Astrocyte (in vitro differentiated cells and primary cell): ENCODE measurements around the gene CACNG3.

ENCODE experiments used
- EZH2 ChIP-seq: IDR thresholded peaks from 2 replicates; pipeline ENCODE4 v1.6.1; 2012; ENCODE audit warnings: mild to moderate bottlenecking, low read length, inconsistent platforms; ENCODE audit not compliant: insufficient read depth
- TF ChIP-seq, protein P1 (sequence below): IDR thresholded peaks from 2 replicates; pipeline ENCODE4 v1.5.1; 2011; ENCODE audit warnings: low read depth, mild to moderate bottlenecking, inconsistent platforms, low read length, moderate library complexity; ENCODE audit not compliant: insufficient read depth

DNA sequence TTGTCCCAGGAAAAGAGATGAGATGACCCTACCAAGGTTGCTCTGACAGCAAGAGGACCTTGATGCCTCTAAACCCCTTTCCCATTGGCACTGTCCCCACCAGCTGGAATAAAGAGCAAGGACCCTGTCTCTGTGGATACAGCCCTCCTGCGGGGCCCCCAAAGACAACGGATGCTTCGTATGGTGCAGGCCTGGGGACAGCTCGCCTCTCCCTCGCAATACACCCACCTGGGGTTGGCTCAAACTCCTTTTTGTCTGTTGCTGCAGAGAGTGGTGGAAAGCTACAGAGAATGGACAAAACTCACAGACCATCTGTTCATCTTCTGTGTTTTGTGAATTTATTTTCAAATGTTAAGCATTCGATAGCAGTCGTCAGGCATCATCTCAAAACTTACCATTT, 27.6 kb upstream of the CACNG3 start:
- TF ChIP-seq, protein P1, sequence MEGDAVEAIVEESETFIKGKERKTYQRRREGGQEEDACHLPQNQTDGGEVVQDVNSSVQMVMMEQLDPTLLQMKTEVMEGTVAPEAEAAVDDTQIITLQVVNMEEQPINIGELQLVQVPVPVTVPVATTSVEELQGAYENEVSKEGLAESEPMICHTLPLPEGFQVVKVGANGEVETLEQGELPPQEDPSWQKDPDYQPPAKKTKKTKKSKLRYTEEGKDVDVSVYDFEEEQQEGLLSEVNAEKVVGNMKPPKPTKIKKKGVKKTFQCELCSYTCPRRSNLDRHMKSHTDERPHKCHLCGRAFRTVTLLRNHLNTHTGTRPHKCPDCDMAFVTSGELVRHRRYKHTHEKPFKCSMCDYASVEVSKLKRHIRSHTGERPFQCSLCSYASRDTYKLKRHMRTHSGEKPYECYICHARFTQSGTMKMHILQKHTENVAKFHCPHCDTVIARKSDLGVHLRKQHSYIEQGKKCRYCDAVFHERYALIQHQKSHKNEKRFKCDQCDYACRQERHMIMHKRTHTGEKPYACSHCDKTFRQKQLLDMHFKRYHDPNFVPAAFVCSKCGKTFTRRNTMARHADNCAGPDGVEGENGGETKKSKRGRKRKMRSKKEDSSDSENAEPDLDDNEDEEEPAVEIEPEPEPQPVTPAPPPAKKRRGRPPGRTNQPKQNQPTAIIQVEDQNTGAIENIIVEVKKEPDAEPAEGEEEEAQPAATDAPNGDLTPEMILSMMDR, result no peak
- no peak for TF ChIP-seq EZH2
